Coronary artery (tissue), 2 donors: ENCODE data around the gene TFF3.

ENCODE experiments used
- DNase-seq: peaks from one replicate; pipeline ENCODE4 v3.0.0-alpha.2; 2017; ENCODE audit warnings: low spot score
- H3K27ac ChIP-seq, 2 donors: fragments of 200-600 bp; sonication (generic); one replicate each; pipeline ENCODE4 v1.5.1; 2016 to 2019
- H3K4me3 ChIP-seq: fragments of 200-600 bp; sonication (generic); 2 replicates; pipeline ENCODE4 v1.5.1; 2016; ENCODE audit warnings: mild to moderate bottlenecking, moderate library complexity
- TF ChIP-seq, protein P1 (sequence below): fragments of 200-600 bp; sonication (generic); IDR thresholded peaks from one replicate; pipeline ENCODE4 v1.5.1; 2019; ENCODE audit warnings: antibody characterized with exemption

The TFF3 gene

DNA sequence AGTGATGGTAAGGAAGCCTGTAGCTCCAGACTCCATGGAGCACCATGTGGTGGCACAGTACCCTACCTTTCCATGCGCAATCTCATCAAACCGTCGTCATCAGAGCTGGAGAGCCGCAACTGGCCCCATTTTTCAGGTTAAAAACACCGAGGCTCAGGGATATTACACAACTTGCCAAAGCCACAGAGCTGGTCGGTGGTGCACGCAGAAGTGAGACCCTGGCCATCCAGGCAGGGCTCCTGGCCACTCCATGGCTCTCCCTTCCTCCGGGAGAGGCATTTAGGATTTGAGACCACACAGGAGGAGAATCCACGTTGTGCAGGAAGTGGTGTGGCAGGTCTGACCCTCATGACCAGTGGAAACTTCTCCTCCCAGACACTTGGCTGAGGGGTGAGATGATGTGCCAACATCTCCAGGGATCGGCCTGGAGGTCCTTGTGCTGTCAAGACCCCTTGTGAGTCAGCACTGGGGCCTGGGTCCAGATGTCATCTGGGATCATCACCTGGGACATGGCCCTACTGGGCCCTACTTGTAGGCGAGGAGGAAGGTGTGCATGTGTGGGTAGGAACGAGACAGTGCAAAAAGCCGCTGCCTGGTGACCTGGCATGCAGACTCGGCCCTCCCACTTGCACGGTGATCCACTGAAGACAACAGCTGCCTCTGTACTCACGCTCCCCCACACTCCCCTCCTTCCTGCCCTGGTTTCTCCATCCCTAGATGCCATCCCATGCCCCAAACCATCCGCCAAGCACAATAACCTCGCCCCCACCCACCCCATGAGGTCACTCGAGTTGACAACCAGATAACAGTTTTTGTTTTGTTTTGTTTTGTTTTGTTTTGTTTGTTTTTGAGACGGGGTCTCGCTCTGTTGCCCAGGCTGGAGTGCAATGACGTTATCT is 10.4 kb downstream of the TFF3 start:
- no peak overlapping the region for H3K27ac ChIP-seq
- TF ChIP-seq, protein P1, sequence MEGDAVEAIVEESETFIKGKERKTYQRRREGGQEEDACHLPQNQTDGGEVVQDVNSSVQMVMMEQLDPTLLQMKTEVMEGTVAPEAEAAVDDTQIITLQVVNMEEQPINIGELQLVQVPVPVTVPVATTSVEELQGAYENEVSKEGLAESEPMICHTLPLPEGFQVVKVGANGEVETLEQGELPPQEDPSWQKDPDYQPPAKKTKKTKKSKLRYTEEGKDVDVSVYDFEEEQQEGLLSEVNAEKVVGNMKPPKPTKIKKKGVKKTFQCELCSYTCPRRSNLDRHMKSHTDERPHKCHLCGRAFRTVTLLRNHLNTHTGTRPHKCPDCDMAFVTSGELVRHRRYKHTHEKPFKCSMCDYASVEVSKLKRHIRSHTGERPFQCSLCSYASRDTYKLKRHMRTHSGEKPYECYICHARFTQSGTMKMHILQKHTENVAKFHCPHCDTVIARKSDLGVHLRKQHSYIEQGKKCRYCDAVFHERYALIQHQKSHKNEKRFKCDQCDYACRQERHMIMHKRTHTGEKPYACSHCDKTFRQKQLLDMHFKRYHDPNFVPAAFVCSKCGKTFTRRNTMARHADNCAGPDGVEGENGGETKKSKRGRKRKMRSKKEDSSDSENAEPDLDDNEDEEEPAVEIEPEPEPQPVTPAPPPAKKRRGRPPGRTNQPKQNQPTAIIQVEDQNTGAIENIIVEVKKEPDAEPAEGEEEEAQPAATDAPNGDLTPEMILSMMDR = no peak
- DNase-seq = no peak

GRCh38 chr21:42303443-42303842 is 11.8 kb downstream of the TFF3 start:
- Histone ChIP-seq H3K4me3 (no peak overlapping the region), H3K27ac (no peak overlapping the region)
- TF ChIP-seq, protein P1 = no peak
- no peak for DNase-seq

More for the DNA sequence above, 10.4 kb downstream of the TFF3 start:
- no peak overlapping the region for H3K4me3 ChIP-seq

GRCh38 chr21:42302794-42303193 is 12.4 kb downstream of the TFF3 start:
- TF ChIP-seq, protein P1 = no peak
- H3K4me3 ChIP-seq = no peak overlapping the region
- DNase-seq = no peak
- peak overlapping the region in 1 of 2 donors; percentile 51 for H3K27ac ChIP-seq

- no peak for DNase-seq
- Histone ChIP-seq H3K4me3 (no peak overlapping the region), H3K27ac (peak overlapping the region in 1 of 2 donors; percentile 51)
- TF ChIP-seq, protein P1 = no peak
Measured at GRCh38 chr21:42302076-42302650, 13.0 kb downstream of the TFF3 start.

DNA sequence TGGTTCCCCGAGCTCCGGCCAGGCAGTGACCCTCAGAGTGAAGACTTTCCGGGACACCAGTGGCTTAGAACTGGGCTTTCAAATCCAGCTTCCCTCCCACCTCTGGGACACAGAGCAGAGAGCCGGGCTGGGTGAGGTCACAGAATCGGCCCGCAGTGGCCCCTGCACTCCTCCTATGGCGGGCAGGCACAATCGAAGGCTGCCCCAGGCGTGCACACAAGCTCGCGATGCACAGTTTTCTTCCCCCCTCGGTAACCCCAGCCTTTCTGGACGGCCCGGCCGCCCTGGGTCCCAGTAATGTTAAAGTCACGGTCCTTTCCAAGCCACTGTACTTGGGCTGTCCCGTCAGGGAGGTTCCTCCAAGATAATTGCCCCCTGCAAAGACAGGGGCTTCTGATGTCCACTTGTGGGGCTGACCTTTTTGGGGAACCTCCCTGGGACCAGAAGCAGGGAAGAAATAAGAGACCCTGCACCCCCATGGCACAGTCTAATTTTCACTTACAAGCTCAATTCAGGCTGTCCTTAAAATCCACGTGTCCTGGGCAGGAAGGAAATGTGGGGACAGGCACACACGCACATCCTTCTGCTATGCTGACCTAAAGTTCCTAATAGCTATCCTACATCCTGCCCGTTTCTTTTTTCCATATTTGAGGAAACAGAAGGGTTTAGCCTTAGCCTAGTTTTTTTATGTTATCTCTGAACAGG is 13.7 kb downstream of the TFF3 start:
- TF ChIP-seq, protein P1 = no peak
- Histone ChIP-seq H3K27ac (peak overlapping the region in 1 of 2 donors; percentile 48), H3K4me3 (no peak overlapping the region)
- no peak for DNase-seq

DNA sequence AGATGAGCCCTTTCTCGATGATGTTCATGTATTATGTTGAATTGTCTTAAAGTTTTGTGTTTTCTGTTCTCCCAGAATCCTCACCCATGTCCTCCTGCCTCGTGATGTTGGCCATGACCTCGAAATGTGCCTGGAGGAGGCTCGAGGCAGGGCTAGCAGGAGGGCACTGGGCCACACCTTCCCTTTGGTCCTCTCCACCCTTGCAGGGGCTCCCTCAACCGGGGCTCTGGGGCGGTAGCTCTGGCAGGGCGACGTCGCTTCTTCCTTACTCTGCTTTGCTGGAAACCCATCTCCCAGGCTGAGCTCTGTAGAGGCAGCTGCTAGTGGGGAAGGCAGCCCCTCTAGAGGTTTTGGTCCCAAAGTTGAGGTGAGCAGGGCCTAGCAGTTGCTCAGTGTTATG is 14.3 kb downstream of the TFF3 start:
- H3K27ac ChIP-seq = peak overlapping the region in 1 of 2 donors; percentile 48
- no peak overlapping the region for H3K4me3 ChIP-seq
- DNase-seq = no peak
- TF ChIP-seq, protein P1 = no peak
